SU-DHL-6 (cell line): ENCODE data around the gene STRBP.

ENCODE experiments used
- EZH2phosphoT487 ChIP-seq: fragments of 200-600 bp; sonication (generic), shearing (Covaris generic); conservative IDR thresholded peaks from 2 replicates; pipeline ENCODE4 v1.6.1; 2018; ENCODE audit warnings: mild to moderate bottlenecking, antibody characterized with exemption, low read length, moderate library complexity, mixed read lengths
- TF ChIP-seq, protein P1 (sequence below): fragments of 200-600 bp; sonication (generic); IDR thresholded peaks from one replicate; pipeline ENCODE4 v1.5.1; 2017; ENCODE audit warnings: antibody characterized with exemption, mild to moderate bottlenecking, low read length, moderate library complexity; ENCODE audit not compliant: insufficient read depth, poor library complexity, severe bottlenecking

DNA sequence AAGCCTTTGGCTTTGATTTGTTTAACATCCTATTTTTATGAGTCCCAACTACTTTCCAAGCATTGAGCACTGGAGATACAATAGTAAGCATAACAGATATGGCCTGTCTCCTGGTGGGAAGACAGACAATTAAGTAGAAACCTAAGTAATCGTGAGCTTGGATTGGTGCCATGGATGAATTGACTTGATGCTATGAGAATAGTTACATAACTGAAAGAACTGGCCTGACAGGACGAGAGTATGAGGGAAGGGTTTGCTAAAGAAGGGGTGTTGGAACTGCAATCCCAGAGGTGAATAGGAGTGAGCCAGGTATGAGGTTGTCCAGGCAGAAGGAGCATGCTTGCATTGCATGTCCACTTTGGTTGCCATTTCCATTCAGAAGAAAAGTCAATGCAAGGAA, 182.5 kb downstream of the STRBP start:
- TF ChIP-seq, protein P1, sequence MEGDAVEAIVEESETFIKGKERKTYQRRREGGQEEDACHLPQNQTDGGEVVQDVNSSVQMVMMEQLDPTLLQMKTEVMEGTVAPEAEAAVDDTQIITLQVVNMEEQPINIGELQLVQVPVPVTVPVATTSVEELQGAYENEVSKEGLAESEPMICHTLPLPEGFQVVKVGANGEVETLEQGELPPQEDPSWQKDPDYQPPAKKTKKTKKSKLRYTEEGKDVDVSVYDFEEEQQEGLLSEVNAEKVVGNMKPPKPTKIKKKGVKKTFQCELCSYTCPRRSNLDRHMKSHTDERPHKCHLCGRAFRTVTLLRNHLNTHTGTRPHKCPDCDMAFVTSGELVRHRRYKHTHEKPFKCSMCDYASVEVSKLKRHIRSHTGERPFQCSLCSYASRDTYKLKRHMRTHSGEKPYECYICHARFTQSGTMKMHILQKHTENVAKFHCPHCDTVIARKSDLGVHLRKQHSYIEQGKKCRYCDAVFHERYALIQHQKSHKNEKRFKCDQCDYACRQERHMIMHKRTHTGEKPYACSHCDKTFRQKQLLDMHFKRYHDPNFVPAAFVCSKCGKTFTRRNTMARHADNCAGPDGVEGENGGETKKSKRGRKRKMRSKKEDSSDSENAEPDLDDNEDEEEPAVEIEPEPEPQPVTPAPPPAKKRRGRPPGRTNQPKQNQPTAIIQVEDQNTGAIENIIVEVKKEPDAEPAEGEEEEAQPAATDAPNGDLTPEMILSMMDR, result no peak
- TF ChIP-seq EZH2phosphoT487, result no peak
